ENCODE results near the gene ATG4D. TPM values are rescaled to one million over a fixed set of nuclear protein-coding genes. Genes with fewer than 3 reads are reported as not detected.

ATG4D gene
- total and polyA plus RNA-seq, 10 of the 15 experiments (the other 5 are each of a cell fraction or from before 2014, with no cell fraction given), result 0.39 to 28.7 (median 13.4) TPM

GRCh38 chr19:10535613-10536012 lies 8.1 kb upstream of the ATG4D start:
- intact Hi-C loops (cut with micrococcal nuclease; ENCODE audit: unreplicated experiment) (no loop called here), in situ Hi-C loops (cut with MboI) (no loop called here)
- 30% methylated on average over 6 of the region's 6 CpGs for WGBS (ENCODE audit: insufficient coverage, insufficient replicate concordance, low lambda C conversion rate, missing lambda C conversion rate)
- ATAC-seq, result no peak
- Histone ChIP-seq H3K27ac (ENCODE audit: control insufficient read depth, insufficient read depth) (no peak overlapping the region), H3K4me2 (ENCODE audit: control insufficient read depth, insufficient read depth) (no peak overlapping the region), H3K4me1 (ENCODE audit: control insufficient read depth, insufficient read depth, low read length) (no peaks in the 10 kb centered on the region), H3K79me2 (ENCODE audit: control insufficient read depth, insufficient read depth, low read length) (no peaks in the 10 kb centered on the region), H3K36me3 (ENCODE audit: control insufficient read depth in 2 of 2, insufficient read depth in 2 of 2, low read length in 1 of 2) (no peaks in the 10 kb centered on the region), H3K9ac (ENCODE audit: control insufficient read depth, insufficient read depth, low read length) (no peak overlapping the region), H3K4me3 (no peak overlapping the region), H4K20me1 (ENCODE audit: control insufficient read depth, insufficient read depth) (no peaks in the 10 kb centered on the region), H2AFZ (ENCODE audit: control insufficient read depth, low read depth, low read length) (no peak overlapping the region), H3K9me3 (replicated peaks; ENCODE audit: control insufficient read depth, insufficient read depth, low read length) (peaks cover 2% of the 10 kb centered on the region; the same call in 1 of the 3 replicates), H3K27me3 (replicated peaks in 1 of 2; ENCODE audit: control insufficient read depth in 2 of 2, insufficient read depth in 2 of 2, low read length in 1 of 2) (peaks cover 0 to 4% of the 10 kb centered on the region in 2 experiments; a peak in 1 of 4 replicates)
- no peak for DNase-seq (ENCODE audit: low read depth, low spot score)
- no peak for TF ChIP-seq PBX3 (IDR thresholded peaks at IDR 0.05; ENCODE audit: insufficient replicate concordance, low read depth, low read length)
- TF ChIP-seq PKNOX1 (IDR thresholded peaks at IDR 0.05), result no peak
- no peak for TF ChIP-seq BACH1 (IDR thresholded peaks at IDR 0.05; ENCODE audit: borderline replicate concordance)
- no peak for TF ChIP-seq NR2C1 (IDR thresholded peaks at IDR 0.05)
- TF ChIP-seq NR2F1 (conservative IDR thresholded peaks at IDR 0.05), result no peak
- no peak for TF ChIP-seq RFX5 (IDR thresholded peaks at IDR 0.05; ENCODE audit: low read depth, low read length)
- TF ChIP-seq, protein P1, sequence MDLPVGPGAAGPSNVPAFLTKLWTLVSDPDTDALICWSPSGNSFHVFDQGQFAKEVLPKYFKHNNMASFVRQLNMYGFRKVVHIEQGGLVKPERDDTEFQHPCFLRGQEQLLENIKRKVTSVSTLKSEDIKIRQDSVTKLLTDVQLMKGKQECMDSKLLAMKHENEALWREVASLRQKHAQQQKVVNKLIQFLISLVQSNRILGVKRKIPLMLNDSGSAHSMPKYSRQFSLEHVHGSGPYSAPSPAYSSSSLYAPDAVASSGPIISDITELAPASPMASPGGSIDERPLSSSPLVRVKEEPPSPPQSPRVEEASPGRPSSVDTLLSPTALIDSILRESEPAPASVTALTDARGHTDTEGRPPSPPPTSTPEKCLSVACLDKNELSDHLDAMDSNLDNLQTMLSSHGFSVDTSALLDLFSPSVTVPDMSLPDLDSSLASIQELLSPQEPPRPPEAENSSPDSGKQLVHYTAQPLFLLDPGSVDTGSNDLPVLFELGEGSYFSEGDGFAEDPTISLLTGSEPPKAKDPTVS (IDR thresholded peaks at IDR 0.05; ENCODE audit: low read depth, low read length), result no peak
- no peak for TF ChIP-seq BRCA1 (IDR thresholded peaks at IDR 0.05; ENCODE audit: low read depth, low read length)
- TF ChIP-seq JUND (IDR thresholded peaks at IDR 0.05; ENCODE audit: low read depth, low read length), result no peak
- FAIRE-seq, result no peak
- POLR2A ChIA-PET, result interaction anchor here (0.6 to 1.5 kb wide), 5 partner anchors 9 to 114 kb away, joined by 3 to 7 read pairs (median 4); partner anchors contain the start of gene ATG4D
- CTCF ChIA-PET, result interaction anchor here (0.8 to 2.6 kb wide), 7 partner anchors 18 to 126 kb away, joined by 3 to 9 read pairs (median 6); no protein-coding TSS in a partner anchor
- BruUV-seq (replicated peaks), result no TSS peak
- SMC1A ChIA-PET (ENCODE audit: uncharacterized antibody, unreplicated experiment), result interaction anchor here (0.9 to 1.6 kb wide), 5 partner anchors 10 to 166 kb away, joined by 3 to 4 read pairs (median 3); partner anchors contain the start of gene QTRT1
- RAD21 ChIA-PET (ENCODE audit: unreplicated experiment), result interaction anchor here (1.7 kb wide), 1 partner anchor 164 kb away, joined by 7 read pairs; no protein-coding TSS in a partner anchor

Measured in GM12878 (cell line).